Measurements from ENCODE around the gene SORL1-AS1.

Gene SORL1-AS1

GRCh38 chr11:121450401-121450800 is 2.4 kb downstream of the SORL1-AS1 start:
- TF ChIP-seq CTCF (conservative IDR thresholded peaks at IDR 0.05; ENCODE audit: low read length) (no peak), EZH2phosphoT487 (IDR thresholded peaks at IDR 0.05; ENCODE audit: borderline replicate concordance, low read depth, low read length) (no peak)
- BruUV-seq (replicated peaks), result no TSS peak
- H3K4me1 ChIP-seq (ENCODE audit: insufficient read depth, low read length, poor library complexity, severe bottlenecking), result peaks cover 73% of the 10 kb centered on the region

GRCh38 chr11:121449626-121450025 is 3.1 kb downstream of the SORL1-AS1 start:
- CTCF ChIA-PET (ENCODE audit: unreplicated experiment), result interaction anchor here (0.7 to 1.1 kb wide), 4 partner anchors 66 to 126 kb away, joined by 3 read pairs; no protein-coding TSS in a partner anchor
- BruUV-seq (replicated peaks), result no TSS peak
- Histone ChIP-seq H3K4me3 (ENCODE audit: low read depth, low read length, poor library complexity, severe bottlenecking) (peak overlapping the region; percentile 21), H4K20me1 (ENCODE audit: insufficient read depth, low read length) (no peaks in the 10 kb centered on the region), H3K36me3 (ENCODE audit: insufficient read depth, low read length) (peaks cover 27% of the 10 kb centered on the region), H2AFZ (ENCODE audit: low read length) (no peak overlapping the region), H3K79me2 (ENCODE audit: insufficient read depth, low read depth, low read length) (peaks cover 67% of the 10 kb centered on the region), H3K4me1 (ENCODE audit: insufficient read depth, low read length, poor library complexity, severe bottlenecking) (peaks cover 73% of the 10 kb centered on the region), H3K27ac (ENCODE audit: low read depth, low read length, poor library complexity, severe bottlenecking) (peak overlapping the region; percentile 97), H3K9me3 (ENCODE audit: low read length) (no peaks in the 10 kb centered on the region), H3K4me2 (ENCODE audit: low read length) (peak overlapping the region; percentile 79), H3K9me2 (ENCODE audit: insufficient read depth, low read length) (no peaks in the 10 kb centered on the region)
- no peak for TF ChIP-seq EZH2phosphoT487 (IDR thresholded peaks at IDR 0.05; ENCODE audit: borderline replicate concordance, low read depth, low read length)
- no peak for TF ChIP-seq CTCF (conservative IDR thresholded peaks at IDR 0.05; ENCODE audit: low read length)
- no peak for DNase-seq (ENCODE audit: low spot score)
- intact Hi-C loops (cut with micrococcal nuclease; ENCODE audit: unreplicated experiment), result loop anchor here (1.0 kb wide), 1 partner anchor 128 kb away; no protein-coding TSS in a partner anchor
- POLR2A ChIA-PET, result interaction anchor here (0.6 to 14.5 kb wide), 16 partner anchors 12 to 150 kb away, joined by 3 to 413 read pairs (median 4); no protein-coding TSS in a partner anchor

More at GRCh38 chr11:121450401-121450800, 2.4 kb downstream of the SORL1-AS1 start:
- H2AFZ ChIP-seq (ENCODE audit: low read length), result peak overlapping the region; percentile 0; the same call in 1 of the 2 replicates
- peaks cover 71% of the 10 kb centered on the region for H3K79me2 ChIP-seq (ENCODE audit: insufficient read depth, low read depth, low read length)
- no peaks in the 10 kb centered on the region for H3K9me2 ChIP-seq (ENCODE audit: insufficient read depth, low read length)
- no peaks in the 10 kb centered on the region for H3K9me3 ChIP-seq (ENCODE audit: low read length)
- peak overlapping the region; percentile 89 for H3K4me3 ChIP-seq (ENCODE audit: low read depth, low read length, poor library complexity, severe bottlenecking)
- CTCF ChIA-PET (ENCODE audit: unreplicated experiment), result interaction anchor here (1.2 to 1.8 kb wide), 2 partner anchors 17 to 23 kb away, joined by 4 to 8 read pairs; no protein-coding TSS in a partner anchor
- H3K4me2 ChIP-seq (ENCODE audit: low read length), result peak overlapping the region; percentile 79
- H3K27ac ChIP-seq (ENCODE audit: low read depth, low read length, poor library complexity, severe bottlenecking), result peak overlapping the region; percentile 97
- no peaks in the 10 kb centered on the region for H4K20me1 ChIP-seq (ENCODE audit: insufficient read depth, low read length)
- POLR2A ChIA-PET, result interaction anchor here (0.7 to 14.5 kb wide), 19 partner anchors 16 to 144 kb away, joined by 3 to 413 read pairs (median 7); no protein-coding TSS in a partner anchor
- intact Hi-C loops (cut with micrococcal nuclease; ENCODE audit: unreplicated experiment), result no loop called here
- H3K36me3 ChIP-seq (ENCODE audit: insufficient read depth, low read length), result peaks cover 35% of the 10 kb centered on the region
- DNase-seq (ENCODE audit: low spot score), result no peak

DNA sequence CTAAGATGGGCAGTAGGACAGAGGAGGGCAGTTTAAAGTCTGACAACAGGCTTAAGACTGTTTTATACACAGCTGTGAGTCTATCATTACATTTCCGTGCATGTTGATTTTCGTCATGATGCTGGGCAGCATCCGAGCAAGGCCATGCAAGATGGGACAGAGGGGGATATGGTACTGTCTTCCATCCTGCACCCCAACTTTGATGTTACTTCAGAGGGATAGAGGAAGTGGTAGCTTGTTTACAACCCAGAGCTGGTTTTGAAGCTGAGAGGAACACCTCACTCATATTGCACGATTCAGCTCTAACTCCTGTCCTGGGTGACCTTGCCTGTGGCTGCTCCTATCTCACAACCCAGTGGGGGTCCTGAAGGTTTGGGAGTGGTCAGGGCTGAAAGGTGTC is 3.6 kb downstream of the SORL1-AS1 start:
- Histone ChIP-seq H3K9me2 (ENCODE audit: insufficient read depth, low read length) (no peaks in the 10 kb centered on the region), H3K4me1 (ENCODE audit: insufficient read depth, low read length, poor library complexity, severe bottlenecking) (peaks cover 74% of the 10 kb centered on the region), H3K79me2 (ENCODE audit: insufficient read depth, low read depth, low read length) (peaks cover 67% of the 10 kb centered on the region), H3K36me3 (ENCODE audit: insufficient read depth, low read length) (peaks cover 22% of the 10 kb centered on the region), H3K27ac (ENCODE audit: low read depth, low read length, poor library complexity, severe bottlenecking) (peak overlapping the region; percentile 97), H3K4me2 (ENCODE audit: low read length) (peak overlapping the region; percentile 79), H3K4me3 (ENCODE audit: low read depth, low read length, poor library complexity, severe bottlenecking) (peak overlapping the region; percentile 21), H4K20me1 (ENCODE audit: insufficient read depth, low read length) (no peaks in the 10 kb centered on the region), H2AFZ (ENCODE audit: low read length) (peak overlapping the region; percentile 1; the same call in 1 of the 2 replicates), H3K9me3 (ENCODE audit: low read length) (no peaks in the 10 kb centered on the region)
- intact Hi-C loops (cut with micrococcal nuclease; ENCODE audit: unreplicated experiment), result loop anchor here (1.0 kb wide), 1 partner anchor 128 kb away; no protein-coding TSS in a partner anchor
- BruUV-seq (replicated peaks), result no TSS peak
- peak; percentile 57 for DNase-seq (ENCODE audit: low spot score)
- no peak for TF ChIP-seq CTCF (conservative IDR thresholded peaks at IDR 0.05; ENCODE audit: low read length)
- TF ChIP-seq EZH2phosphoT487 (IDR thresholded peaks at IDR 0.05; ENCODE audit: borderline replicate concordance, low read depth, low read length), result no peak
- ChIA-PET POLR2A (interaction anchor here (0.8 to 14.5 kb wide), 12 partner anchors 12 to 133 kb away, joined by 3 to 413 read pairs (median 4); no protein-coding TSS in a partner anchor), CTCF (ENCODE audit: unreplicated experiment) (interaction anchor here (0.7 to 1.1 kb wide), 4 partner anchors 66 to 127 kb away, joined by 3 read pairs; no protein-coding TSS in a partner anchor)
